ENCODE measurements around the gene KRTAP10-11.

Gene KRTAP10-11

DNA sequence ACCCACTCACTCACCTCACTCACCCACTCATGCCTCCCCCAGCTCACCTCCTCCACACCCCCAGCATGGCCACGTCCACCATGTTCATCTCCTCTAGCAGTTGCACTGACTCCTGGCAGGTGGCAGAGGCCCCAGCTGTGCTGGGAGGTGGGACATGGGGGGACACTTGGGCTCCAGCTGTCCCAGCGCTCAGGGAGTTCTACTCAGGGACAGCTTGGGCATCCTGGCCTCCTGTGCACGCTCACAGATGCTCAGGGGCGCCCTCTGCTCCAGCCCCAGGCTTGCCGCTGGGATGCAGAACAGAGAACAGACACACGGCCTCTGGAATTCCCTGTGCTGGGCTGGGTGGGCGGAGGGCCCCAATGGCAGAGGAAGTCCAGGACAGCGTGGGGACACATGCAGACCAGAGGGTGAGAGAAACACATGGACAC lies 29.1 kb upstream of the KRTAP10-11 start:
- TF ChIP-seq EZH2phosphoT487 (IDR thresholded peaks at IDR 0.05; ENCODE audit: borderline replicate concordance, low read length) = no peak
- TF ChIP-seq, protein P1, sequence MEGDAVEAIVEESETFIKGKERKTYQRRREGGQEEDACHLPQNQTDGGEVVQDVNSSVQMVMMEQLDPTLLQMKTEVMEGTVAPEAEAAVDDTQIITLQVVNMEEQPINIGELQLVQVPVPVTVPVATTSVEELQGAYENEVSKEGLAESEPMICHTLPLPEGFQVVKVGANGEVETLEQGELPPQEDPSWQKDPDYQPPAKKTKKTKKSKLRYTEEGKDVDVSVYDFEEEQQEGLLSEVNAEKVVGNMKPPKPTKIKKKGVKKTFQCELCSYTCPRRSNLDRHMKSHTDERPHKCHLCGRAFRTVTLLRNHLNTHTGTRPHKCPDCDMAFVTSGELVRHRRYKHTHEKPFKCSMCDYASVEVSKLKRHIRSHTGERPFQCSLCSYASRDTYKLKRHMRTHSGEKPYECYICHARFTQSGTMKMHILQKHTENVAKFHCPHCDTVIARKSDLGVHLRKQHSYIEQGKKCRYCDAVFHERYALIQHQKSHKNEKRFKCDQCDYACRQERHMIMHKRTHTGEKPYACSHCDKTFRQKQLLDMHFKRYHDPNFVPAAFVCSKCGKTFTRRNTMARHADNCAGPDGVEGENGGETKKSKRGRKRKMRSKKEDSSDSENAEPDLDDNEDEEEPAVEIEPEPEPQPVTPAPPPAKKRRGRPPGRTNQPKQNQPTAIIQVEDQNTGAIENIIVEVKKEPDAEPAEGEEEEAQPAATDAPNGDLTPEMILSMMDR (IDR thresholded peaks at IDR 0.05; ENCODE audit: low read depth, low read length, poor library complexity, severe bottlenecking) = no peak
- no peaks in the 10 kb centered on the region for H3K9me2 ChIP-seq (replicated peaks; ENCODE audit: control insufficient read depth, low read length)
- H3K4me3 ChIP-seq (ENCODE audit: low read length) = no peak overlapping the region
- no peak overlapping the region for H3K4me2 ChIP-seq (ENCODE audit: low read length)
- H3K4me1 ChIP-seq (ENCODE audit: control insufficient read depth, low read length) = peaks cover 11% of the 10 kb centered on the region
- H4K20me1 ChIP-seq (ENCODE audit: control insufficient read depth, insufficient read depth, low read depth, low read length) = no peaks in the 10 kb centered on the region
- H3K79me2 ChIP-seq (ENCODE audit: control insufficient read depth, low read length) = no peaks in the 10 kb centered on the region
- no peaks in the 10 kb centered on the region for H3F3A ChIP-seq (ENCODE audit: control insufficient read depth, insufficient read depth)
- H3K36me3 ChIP-seq (ENCODE audit: control insufficient read depth, low read length) = no peaks in the 10 kb centered on the region
- no peak overlapping the region for H3K27ac ChIP-seq (ENCODE audit: low read depth, low read length)
- peaks cover 13% of the 10 kb centered on the region for H3K9me3 ChIP-seq (ENCODE audit: control insufficient read depth, insufficient read depth, low read length)
- H3K27me3 ChIP-seq (ENCODE audit: control insufficient read depth, low read length) = no peaks in the 10 kb centered on the region

GRCh38 chr21:44618504-44618903 lies 27.7 kb upstream of the KRTAP10-11 start:
- no peak for TF ChIP-seq EZH2phosphoT487 (IDR thresholded peaks at IDR 0.05; ENCODE audit: borderline replicate concordance, low read length)
- TF ChIP-seq, protein P1 (IDR thresholded peaks at IDR 0.05; ENCODE audit: low read depth, low read length, poor library complexity, severe bottlenecking) = no peak
- H3K4me2 ChIP-seq (ENCODE audit: low read length) = no peak overlapping the region
- H3K79me2 ChIP-seq (ENCODE audit: control insufficient read depth, low read length) = no peaks in the 10 kb centered on the region

GRCh38 chr21:44618909-44619308 lies 27.3 kb upstream of the KRTAP10-11 start:
- Histone ChIP-seq H3F3A (ENCODE audit: control insufficient read depth, insufficient read depth) (no peaks in the 10 kb centered on the region), H3K4me3 (ENCODE audit: low read length) (no peak overlapping the region), H4K20me1 (ENCODE audit: control insufficient read depth, insufficient read depth, low read depth, low read length) (no peaks in the 10 kb centered on the region), H3K4me1 (ENCODE audit: control insufficient read depth, low read length) (peaks cover 11% of the 10 kb centered on the region), H3K36me3 (ENCODE audit: control insufficient read depth, low read length) (no peaks in the 10 kb centered on the region), H3K79me2 (ENCODE audit: control insufficient read depth, low read length) (no peaks in the 10 kb centered on the region), H3K27ac (ENCODE audit: low read depth, low read length) (no peak overlapping the region), H3K9me2 (replicated peaks; ENCODE audit: control insufficient read depth, low read length) (no peaks in the 10 kb centered on the region), H3K27me3 (ENCODE audit: control insufficient read depth, low read length) (no peaks in the 10 kb centered on the region), H3K4me2 (ENCODE audit: low read length) (no peak overlapping the region), H3K9me3 (ENCODE audit: control insufficient read depth, insufficient read depth, low read length) (peaks cover 17% of the 10 kb centered on the region)
- TF ChIP-seq, protein P1 (IDR thresholded peaks at IDR 0.05; ENCODE audit: low read depth, low read length, poor library complexity, severe bottlenecking) = no peak
- TF ChIP-seq EZH2phosphoT487 (IDR thresholded peaks at IDR 0.05; ENCODE audit: borderline replicate concordance, low read length) = no peak

More at GRCh38 chr21:44618504-44618903, 27.7 kb upstream of the KRTAP10-11 start:
- Histone ChIP-seq H3K9me3 (ENCODE audit: control insufficient read depth, insufficient read depth, low read length) (peaks cover 15% of the 10 kb centered on the region), H3K27me3 (ENCODE audit: control insufficient read depth, low read length) (no peaks in the 10 kb centered on the region), H3K27ac (ENCODE audit: low read depth, low read length) (no peak overlapping the region), H3K9me2 (replicated peaks; ENCODE audit: control insufficient read depth, low read length) (no peaks in the 10 kb centered on the region), H3K4me3 (ENCODE audit: low read length) (no peak overlapping the region), H3F3A (ENCODE audit: control insufficient read depth, insufficient read depth) (no peaks in the 10 kb centered on the region), H3K4me1 (ENCODE audit: control insufficient read depth, low read length) (peaks cover 11% of the 10 kb centered on the region), H3K36me3 (ENCODE audit: control insufficient read depth, low read length) (no peaks in the 10 kb centered on the region), H4K20me1 (ENCODE audit: control insufficient read depth, insufficient read depth, low read depth, low read length) (no peaks in the 10 kb centered on the region)
